GM18951 (cell line): ENCODE data around the gene CRYBG1.

ENCODE experiments used
- POLR2A ChIP-seq: IDR thresholded peaks from 4 replicates; pipeline ENCODE4 v1.6.1; 2011; ENCODE audit warnings: mild to moderate bottlenecking; ENCODE audit not compliant: insufficient read length, insufficient read depth; ENCODE audit errors: extremely low read depth
- in situ Hi-C: fragments of 300-500 bp; cut with MboI; formaldehyde crosslinking; loops from one replicate; pipeline ENCODE4 v1.12.0; 2022; ENCODE audit warnings: low sequenced_read_pairs, mixed read lengths, inconsistent platforms; ENCODE audit not compliant: unreplicated experiment

Gene CRYBG1

GRCh38 chr6:106599440-106599839 lies 238.9 kb downstream of the CRYBG1 start:
- in situ Hi-C loops, result loop anchor here (25.0 kb wide), 1 partner anchor 388 kb away; no protein-coding TSS in a partner anchor
- no peak for TF ChIP-seq POLR2A

- no peak for TF ChIP-seq POLR2A
- in situ Hi-C loops, result no loop called here
Observed at GRCh38 chr6:106600329-106600728, 239.8 kb downstream of the CRYBG1 start.

GRCh38 chr6:106608080-106608668 lies 247.7 kb downstream of the CRYBG1 start:
- in situ Hi-C loops, result no loop called here
- no peak for TF ChIP-seq POLR2A

GRCh38 chr6:106609699-106610098 lies 249.2 kb downstream of the CRYBG1 start:
- TF ChIP-seq POLR2A, result no peak
- in situ Hi-C loops, result no loop called here

GRCh38 chr6:106611030-106611429 lies 250.5 kb downstream of the CRYBG1 start:
- in situ Hi-C loops, result no loop called here
- TF ChIP-seq POLR2A, result no peak

GRCh38 chr6:106612671-106613416 lies 252.3 kb downstream of the CRYBG1 start:
- in situ Hi-C loops, result no loop called here
- no peak for TF ChIP-seq POLR2A

GRCh38 chr6:106613590-106613989 lies 253.1 kb downstream of the CRYBG1 start:
- TF ChIP-seq POLR2A, result no peak
- in situ Hi-C loops, result no loop called here

GRCh38 chr6:106614166-106614565 lies 253.6 kb downstream of the CRYBG1 start:
- in situ Hi-C loops, result no loop called here
- no peak for TF ChIP-seq POLR2A

- in situ Hi-C loops, result no loop called here
- TF ChIP-seq POLR2A, result no peak
Observed at GRCh38 chr6:106614592-106615257, 254.2 kb downstream of the CRYBG1 start.

GRCh38 chr6:106617302-106617701 lies 256.8 kb downstream of the CRYBG1 start:
- TF ChIP-seq POLR2A, result no peak

GRCh38 chr6:106617857-106618256 lies 257.3 kb downstream of the CRYBG1 start:
- TF ChIP-seq POLR2A, result no peak
- in situ Hi-C loops, result no loop called here

More at GRCh38 chr6:106617302-106617701, 256.8 kb downstream of the CRYBG1 start:
- in situ Hi-C loops, result no loop called here

- TF ChIP-seq POLR2A, result no peak
- in situ Hi-C loops, result no loop called here
Observed at GRCh38 chr6:106618324-106618723, 257.8 kb downstream of the CRYBG1 start.

- TF ChIP-seq POLR2A, result no peak
- in situ Hi-C loops, result no loop called here
Observed at GRCh38 chr6:106619223-106619622, 258.7 kb downstream of the CRYBG1 start.

GRCh38 chr6:106620931-106621672 lies 260.6 kb downstream of the CRYBG1 start:
- in situ Hi-C loops, result no loop called here
- no peak for TF ChIP-seq POLR2A
